Gastrocnemius medialis (tissue), 4 donors: ENCODE results near the gene MAST2. TPM values are rescaled to one million over a fixed set of nuclear protein-coding genes. Genes with fewer than 3 reads are reported as not detected.
"Not testable (repeated sequence)": the region's sequence is repeated elsewhere in the genome, so short reads cannot be mapped to it uniquely, and the experiment has no call there.

ENCODE experiments used
- ATAC-seq, 2 donors: fragments of 150-250 bp; one replicate each; pipeline ENCODE4 v1.9.1; 2016
- DNase-seq, 2 donors: peaks; one replicate each; pipeline ENCODE4 v3.0.0-alpha.2; 2019
- H3K27ac ChIP-seq, 4 donors: fragments of 200-600 bp; sonication (generic); 1 replicate in 1 of 4; 2 replicates in 3 of 4; pipeline ENCODE4 v1.5.1; 2016 to 2018; ENCODE audit warnings: mild to moderate bottlenecking in 2 of 4, moderate library complexity in 1 of 4
- H3K27me3 ChIP-seq, 3 donors: fragments of 200-600 bp; sonication (generic) in 2 of 3; 1 replicate in 1 of 3; 2 replicates in 2 of 3; pipeline versions ENCODE4 v1.5.1 to v1.6.0; 2016 to 2019; ENCODE audit warnings: mild to moderate bottlenecking in 1 of 3, moderate library complexity in 1 of 3
- H3K36me3 ChIP-seq, 2 donors: fragments of 200-600 bp; sonication (generic) in 1 of 2; one replicate each; pipeline ENCODE4 v1.5.1; 2017 to 2018
- H3K4me1 ChIP-seq, 2 donors: fragments of 200-600 bp; sonication (generic) in 1 of 2; one replicate each; pipeline ENCODE4 v1.5.1; 2016 to 2017; ENCODE audit warnings: mild to moderate bottlenecking in 2 of 2
- H3K4me3 ChIP-seq, 4 donors: fragments of 200-600 bp; sonication (generic) in 3 of 4; 1 replicate in 1 of 4; 2 replicates in 3 of 4; pipeline ENCODE4 v1.5.1; 2016 to 2019; ENCODE audit warnings: mild to moderate bottlenecking in 2 of 4
- H3K9me3 ChIP-seq, 3 donors: fragments of 200-600 bp; sonication (generic) in 2 of 3; 1 replicate in 1 of 3; 2 replicates in 2 of 3; pipeline ENCODE4 v1.5.1; 2016 to 2019
- POLR2A ChIP-seq, 2 donors: fragments of 450-650 bp; IDR thresholded peaks; one replicate each; pipeline ENCODE4 v1.6.1; 2017; ENCODE audit warnings: antibody characterized with exemption in 2 of 2, mild to moderate bottlenecking in 2 of 2, moderate library complexity in 2 of 2
- in situ Hi-C, 4 donors: fragments of 200-750 bp; cut with MboI; loops; one replicate each; pipeline versions ENCODE4 v1.15.0 to v1.8.0; 2017; ENCODE audit warnings: low sequenced_read_pairs in 4 of 4
- intact Hi-C: fragments of 100-400 bp; cut with DNase I; formaldehyde crosslinking; loops from one replicate; pipeline ENCODE4 v1.15.1; 2023; ENCODE audit warnings: low total_unique reads
- total RNA-seq, 4 donors: library from RNA; depleted of rRNA; stranded (reverse); fragments of >200 nt; gene quantifications; one replicate each; pipeline versions ENCODE4 v1.1.0 to v1.2.3, GENCODE V29; 2016
- TF ChIP-seq, protein P1 (sequence below), 5 experiments: fragments of 450-650 bp in 3 of 5; fragments of 200-600 bp in 2 of 5; sonication (generic) in 2 of 5; IDR thresholded peaks in 4 of 5; conservative IDR thresholded peaks in 1 of 5; 1 replicate in 4 of 5; 2 replicates in 1 of 5; pipeline ENCODE4 v1.5.1; 2016 to 2019; ENCODE audit warnings: antibody characterized with exemption in 5 of 5, mild to moderate bottlenecking in 3 of 5, moderate library complexity in 3 of 5

Gene MAST2
- total RNA-seq, 4 donors from 2014 or later, result 110 to 195 (median 162) TPM

DNA sequence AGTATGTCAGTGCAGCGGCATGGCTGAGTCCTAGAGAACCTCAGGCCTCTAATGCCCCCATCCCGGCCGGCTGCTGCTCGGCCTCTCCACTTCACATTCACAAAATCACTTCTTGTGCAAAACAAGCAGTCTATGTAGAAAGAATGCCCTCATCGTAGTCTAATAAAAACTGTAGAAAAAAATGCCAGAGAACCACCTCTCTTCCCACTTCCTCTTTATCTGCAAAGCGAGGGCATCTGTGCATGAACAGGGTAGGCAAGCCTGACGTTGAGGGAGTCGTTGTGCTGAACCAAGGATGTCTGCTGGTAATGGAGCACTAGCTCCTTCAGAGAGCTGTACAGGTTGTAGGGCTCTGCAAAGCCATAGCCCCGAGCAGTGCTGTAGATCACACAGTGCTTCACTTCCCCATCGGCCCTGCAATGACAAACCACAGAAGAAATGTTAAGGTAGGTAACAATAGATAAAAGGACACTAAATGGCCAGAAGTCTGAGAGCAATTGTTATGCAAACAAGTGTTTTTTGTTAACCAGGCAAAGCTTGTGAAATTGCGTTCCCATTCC lies 240.1 kb downstream of the MAST2 start:
- no peak for DNase-seq
- no peak for ATAC-seq
- Histone ChIP-seq H3K36me3 (no peaks in the 10 kb centered on the region), H3K4me1 (peaks cover 36 to 46% of the 10 kb centered on the region in 2 donors), H3K4me3 (no peak overlapping the region), H3K27me3 (no peaks in the 10 kb centered on the region), H3K9me3 (no peaks in the 10 kb centered on the region), H3K27ac (no peak overlapping the region)
- TF ChIP-seq, protein P1, sequence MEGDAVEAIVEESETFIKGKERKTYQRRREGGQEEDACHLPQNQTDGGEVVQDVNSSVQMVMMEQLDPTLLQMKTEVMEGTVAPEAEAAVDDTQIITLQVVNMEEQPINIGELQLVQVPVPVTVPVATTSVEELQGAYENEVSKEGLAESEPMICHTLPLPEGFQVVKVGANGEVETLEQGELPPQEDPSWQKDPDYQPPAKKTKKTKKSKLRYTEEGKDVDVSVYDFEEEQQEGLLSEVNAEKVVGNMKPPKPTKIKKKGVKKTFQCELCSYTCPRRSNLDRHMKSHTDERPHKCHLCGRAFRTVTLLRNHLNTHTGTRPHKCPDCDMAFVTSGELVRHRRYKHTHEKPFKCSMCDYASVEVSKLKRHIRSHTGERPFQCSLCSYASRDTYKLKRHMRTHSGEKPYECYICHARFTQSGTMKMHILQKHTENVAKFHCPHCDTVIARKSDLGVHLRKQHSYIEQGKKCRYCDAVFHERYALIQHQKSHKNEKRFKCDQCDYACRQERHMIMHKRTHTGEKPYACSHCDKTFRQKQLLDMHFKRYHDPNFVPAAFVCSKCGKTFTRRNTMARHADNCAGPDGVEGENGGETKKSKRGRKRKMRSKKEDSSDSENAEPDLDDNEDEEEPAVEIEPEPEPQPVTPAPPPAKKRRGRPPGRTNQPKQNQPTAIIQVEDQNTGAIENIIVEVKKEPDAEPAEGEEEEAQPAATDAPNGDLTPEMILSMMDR (IDR thresholded peaks at IDR 0.05 in 4 of 5, conservative IDR thresholded peaks at IDR 0.05 in 1 of 5), result no peak
- TF ChIP-seq POLR2A (IDR thresholded peaks at IDR 0.05), result no peak
- in situ Hi-C loops (no loop called here), intact Hi-C loops (no loop called here)

DNA sequence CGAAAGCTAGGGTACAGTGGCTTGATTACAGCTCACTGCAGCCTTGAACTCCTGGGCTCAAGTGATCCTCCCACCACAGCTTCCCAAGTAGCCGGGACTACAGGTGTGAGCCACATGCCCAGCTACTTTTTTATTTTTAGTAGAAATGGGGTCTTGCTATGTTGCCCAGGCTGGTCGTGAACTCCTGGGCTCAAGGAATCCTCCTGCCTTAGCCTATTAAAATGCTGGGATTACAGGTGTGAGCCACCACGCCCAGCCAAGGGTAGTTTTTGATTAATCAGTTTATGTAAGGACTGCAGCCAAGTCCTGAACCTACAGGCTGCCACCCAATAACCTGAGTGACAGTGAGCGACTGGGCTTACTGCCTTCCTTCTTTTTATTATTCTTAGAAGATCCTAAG lies 240.7 kb downstream of the MAST2 start:
- Histone ChIP-seq H3K27me3 (no peaks in the 10 kb centered on the region), H3K36me3 (no peaks in the 10 kb centered on the region), H3K4me3 (no peak overlapping the region), H3K27ac (no peak overlapping the region), H3K4me1 (peaks cover 33 to 41% of the 10 kb centered on the region in 2 donors), H3K9me3 (no peaks in the 10 kb centered on the region)
- in situ Hi-C loops, result no loop called here
- ATAC-seq, result no peak
- intact Hi-C loops, result no loop called here
- TF ChIP-seq POLR2A (IDR thresholded peaks at IDR 0.05), result no peak
- TF ChIP-seq, protein P1 (IDR thresholded peaks at IDR 0.05 in 4 of 5, conservative IDR thresholded peaks at IDR 0.05 in 1 of 5), result no peak
- no peak for DNase-seq

DNA sequence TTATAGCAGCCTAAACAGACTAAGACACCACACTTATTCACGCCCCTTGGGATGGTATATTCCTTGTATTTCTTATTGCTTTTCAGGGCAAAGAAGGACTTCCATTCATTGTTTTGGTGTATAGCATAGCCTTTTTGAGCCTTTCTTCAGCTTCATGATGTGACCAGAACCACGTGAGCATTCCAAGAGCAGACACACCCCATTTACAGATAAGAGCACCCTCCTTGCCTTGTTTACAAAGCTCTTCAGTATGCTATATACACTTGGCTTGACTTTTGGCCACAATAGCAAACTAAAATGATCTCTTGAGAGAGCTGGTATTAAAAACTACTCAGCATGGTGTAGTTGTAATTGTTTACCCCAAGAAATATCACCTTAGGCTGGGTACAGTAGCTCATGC lies 250.3 kb downstream of the MAST2 start:
- in situ Hi-C loops, result no loop called here

DNA sequence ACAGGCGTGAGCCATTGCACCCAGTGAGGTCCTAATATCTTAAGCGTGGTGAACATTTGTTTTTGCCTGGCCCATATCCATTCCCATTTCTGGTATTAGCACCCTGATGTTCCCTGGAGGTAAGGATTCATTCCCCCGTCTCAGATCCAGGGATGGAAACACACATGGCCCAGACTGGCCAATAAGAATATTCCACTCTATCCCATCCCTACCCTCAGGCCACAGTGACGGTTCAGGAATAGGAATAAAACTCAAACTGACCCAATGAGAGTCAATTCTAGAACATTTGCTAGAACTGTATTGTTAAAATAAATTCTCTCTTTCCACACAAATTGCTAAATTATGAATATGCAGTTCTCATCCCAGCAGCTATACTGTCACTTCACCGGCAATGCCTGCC lies 252.9 kb downstream of the MAST2 start:
- no peak for DNase-seq
- Histone ChIP-seq H3K9me3 (no peaks in the 10 kb centered on the region), H3K4me3 (no peak overlapping the region), H3K36me3 (peaks cover 0 to 2% of the 10 kb centered on the region in 2 donors), H3K27me3 (no peaks in the 10 kb centered on the region), H3K27ac (no peak overlapping the region), H3K4me1 (no peaks in the 10 kb centered on the region)
- TF ChIP-seq, protein P1 (IDR thresholded peaks at IDR 0.05 in 4 of 5, conservative IDR thresholded peaks at IDR 0.05 in 1 of 5), result no peak
- no peak for TF ChIP-seq POLR2A (IDR thresholded peaks at IDR 0.05)
- intact Hi-C loops, result no loop called here
- no peak for ATAC-seq
- in situ Hi-C loops, result no loop called here

More for the DNA sequence above, 250.3 kb downstream of the MAST2 start:
- H3K27ac ChIP-seq, result no peak overlapping the region
- DNase-seq (no peak), ATAC-seq (no peak)
- H3K27me3 ChIP-seq, result no peaks in the 10 kb centered on the region
- no peak overlapping the region for H3K4me3 ChIP-seq
- intact Hi-C loops, result no loop called here
- H3K36me3 ChIP-seq, result no peaks in the 10 kb centered on the region
- TF ChIP-seq POLR2A (IDR thresholded peaks at IDR 0.05), result no peak
- TF ChIP-seq, protein P1 (IDR thresholded peaks at IDR 0.05 in 4 of 5, conservative IDR thresholded peaks at IDR 0.05 in 1 of 5), result no peak
- H3K4me1 ChIP-seq, result no peaks in the 10 kb centered on the region
- no peaks in the 10 kb centered on the region for H3K9me3 ChIP-seq

DNA sequence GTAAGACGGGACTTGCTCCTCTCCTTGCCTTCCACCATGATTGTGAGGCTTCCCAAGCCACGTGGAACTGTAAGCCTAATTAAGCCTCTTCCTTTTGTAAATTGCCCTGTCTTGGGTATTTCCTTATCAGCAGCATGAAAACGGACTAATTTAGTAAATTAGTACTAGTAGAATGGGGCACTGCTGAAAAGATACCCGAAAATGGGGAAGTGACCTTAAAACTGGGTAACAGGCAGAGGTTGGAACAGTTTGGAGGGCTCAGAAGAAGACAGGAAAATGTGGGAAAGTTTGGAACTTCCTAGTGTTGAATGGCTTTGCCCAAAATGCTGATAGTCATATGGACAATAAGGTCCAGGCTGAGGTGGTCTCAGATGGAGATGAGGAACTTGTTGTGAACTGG lies 253.8 kb downstream of the MAST2 start:
- H3K27me3 ChIP-seq, in situ Hi-C loops, H3K4me1 ChIP-seq, ATAC-seq, intact Hi-C loops, DNase-seq, H3K4me3 ChIP-seq, H3K9me3 ChIP-seq, H3K27ac ChIP-seq, H3K36me3 ChIP-seq: not testable (repeated sequence)
